Astrocyte of the spinal cord (primary cell): ENCODE data around the gene ZNF841.
A peak's percentile ranks its signal among the peaks of the same experiment; 100 is the strongest.

Source experiments
- DNase-seq: peaks from one replicate; pipeline ENCODE4 v3.0.0; 2011; ENCODE audit warnings: low read depth, low spot score
- H3K4me3 ChIP-seq: 2 replicates; pipeline ENCODE4 v1.5.1; 2011; ENCODE audit warnings: low read depth, mild to moderate bottlenecking, low read length, moderate library complexity
- CTCF ChIP-seq: IDR thresholded peaks from 2 replicates; pipeline ENCODE4 v1.5.1; 2012; ENCODE audit warnings: low read depth, mild to moderate bottlenecking, low read length, inconsistent platforms
- in situ Hi-C: cut with HindIII; loops from 2 replicates; pipeline ENCODE4 v1.10.0; 2017; ENCODE audit warnings: low sequenced_read_pairs

Gene ZNF841

GRCh38 chr19:52138278-52138982, 42.9 kb upstream of the ZNF841 start:
- in situ Hi-C loops = no loop called here
- peak overlapping the region; percentile 78 for H3K4me3 ChIP-seq
- DNase-seq = no peak
- no peak for TF ChIP-seq CTCF

- TF ChIP-seq CTCF = no peak
- no peak overlapping the region for H3K4me3 ChIP-seq
- in situ Hi-C loops = no loop called here
- DNase-seq = no peak
Observed at GRCh38 chr19:52120286-52120685, 24.7 kb upstream of the ZNF841 start.

- no peak overlapping the region for H3K4me3 ChIP-seq
- TF ChIP-seq CTCF = no peak
- in situ Hi-C loops = no loop called here
- DNase-seq = no peak
Observed at GRCh38 chr19:52115526-52116053, 20.0 kb upstream of the ZNF841 start.

- in situ Hi-C loops = no loop called here
- no peak overlapping the region for H3K4me3 ChIP-seq
- no peak for DNase-seq
- TF ChIP-seq CTCF = no peak
Observed at GRCh38 chr19:52114691-52115090, 19.1 kb upstream of the ZNF841 start.

- no peak for TF ChIP-seq CTCF
- no peak for DNase-seq
- in situ Hi-C loops = no loop called here
- no peak overlapping the region for H3K4me3 ChIP-seq
Observed at GRCh38 chr19:52112624-52113023, 17.1 kb upstream of the ZNF841 start.

GRCh38 chr19:52110780-52111179, 15.2 kb upstream of the ZNF841 start:
- no peak overlapping the region for H3K4me3 ChIP-seq
- in situ Hi-C loops = no loop called here
- DNase-seq = no peak
- TF ChIP-seq CTCF = no peak
